SJSA1 (cell line): ENCODE results near the gene BHLHA15. TPM values are rescaled to one million over a fixed set of nuclear protein-coding genes. Genes with fewer than 3 reads are reported as not detected.

Experiments used
- DNase-seq, 2 experiments: peaks; one replicate each; pipeline ENCODE4 v3.0.0-alpha.2; 2015 to 2020; ENCODE audit warnings: low spot score in 2 of 2, low read depth in 1 of 2
- H3K27ac ChIP-seq: fragments of 250-450 bp; sonication (Bioruptor Pico); 2 replicates; pipeline ENCODE4 v1.5.1; 2020; ENCODE audit warnings: mild to moderate bottlenecking, moderate library complexity
- H3K27me3 ChIP-seq: fragments of 250-450 bp; sonication (Bioruptor Pico); replicated peaks from 2 replicates; pipeline ENCODE4 v1.5.1; 2020; ENCODE audit warnings: mild to moderate bottlenecking, moderate library complexity
- H3K36me3 ChIP-seq: fragments of 250-450 bp; sonication (Bioruptor Pico); 2 replicates; pipeline ENCODE4 v1.5.1; 2020; ENCODE audit warnings: mild to moderate bottlenecking
- H3K4me1 ChIP-seq: fragments of 250-450 bp; sonication (Bioruptor Pico); replicated peaks from 2 replicates; pipeline ENCODE4 v1.6.1; 2021; ENCODE audit warnings: mild to moderate bottlenecking
- H3K4me3 ChIP-seq: fragments of 250-450 bp; sonication (Bioruptor Pico); 2 replicates; pipeline ENCODE4 v1.5.1; 2020; ENCODE audit warnings: mild to moderate bottlenecking
- H3K9me3 ChIP-seq: fragments of 250-450 bp; sonication (Bioruptor Pico); replicated peaks from 2 replicates; pipeline ENCODE4 v1.5.1; 2020; ENCODE audit warnings: mild to moderate bottlenecking
- total RNA-seq: library from RNA; depleted of rRNA; stranded (reverse); fragments of >200 nt; shearing (Covaris generic); gene quantifications from 2 replicates; pipeline ENCODE4 v1.2.3, GENCODE V29; 2014

The BHLHA15 gene
- total RNA-seq, 1 experiment from 2014 or later, result not detected

GRCh38 chr7:98194672-98195457 is 16.4 kb upstream of the BHLHA15 start:
- no peak overlapping the region for H3K27ac ChIP-seq
- H3K4me3 ChIP-seq, result no peak overlapping the region
- peaks cover 20% of the 10 kb centered on the region for H3K36me3 ChIP-seq
- no peaks in the 10 kb centered on the region for H3K4me1 ChIP-seq
- H3K27me3 ChIP-seq, result no peaks in the 10 kb centered on the region
- no peak for DNase-seq
- H3K9me3 ChIP-seq, result no peaks in the 10 kb centered on the region

DNA sequence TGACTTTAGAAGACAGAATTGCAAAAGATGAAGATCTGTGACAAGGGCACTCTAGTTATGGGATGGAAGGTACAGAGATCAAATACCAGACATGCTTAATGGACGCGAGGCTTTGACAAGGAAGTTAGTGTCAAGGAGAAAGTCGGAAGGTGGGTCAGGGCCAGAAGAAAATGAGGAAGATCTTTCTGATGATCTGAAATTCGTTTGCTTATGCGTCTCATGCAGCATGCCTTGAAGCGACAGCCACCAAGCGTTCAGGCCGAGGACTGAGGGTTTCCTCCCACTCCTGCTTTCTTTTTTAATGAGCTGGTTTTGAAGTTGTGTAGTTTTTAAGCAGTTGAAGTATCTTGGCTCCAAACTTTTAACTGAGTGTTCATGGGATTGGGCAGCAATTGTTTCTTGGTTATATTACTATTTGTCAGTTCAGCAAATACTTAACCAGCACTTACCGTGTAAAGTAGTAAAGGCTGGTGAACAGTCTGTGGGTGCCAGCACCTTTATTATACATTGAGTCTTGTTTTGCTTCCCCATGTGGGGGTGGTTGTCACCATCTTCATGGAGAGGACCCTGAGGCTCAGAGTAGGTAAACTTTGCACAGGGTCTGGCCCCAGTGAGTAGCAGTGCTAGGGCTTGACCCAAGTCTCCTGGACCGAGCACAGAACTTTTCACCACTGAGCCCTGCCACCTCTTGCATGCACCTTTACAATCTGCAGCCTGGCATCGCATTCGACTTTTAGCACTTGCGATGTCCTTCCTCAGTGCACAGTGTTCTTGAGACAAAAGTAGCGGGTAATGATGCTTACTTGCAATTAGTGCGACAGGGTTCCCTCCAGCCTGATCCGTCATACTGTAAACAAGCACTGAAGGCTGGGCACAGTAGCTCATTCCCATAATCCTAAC is 14.3 kb upstream of the BHLHA15 start:
- no peaks in the 10 kb centered on the region for H3K27me3 ChIP-seq
- peaks cover 18% of the 10 kb centered on the region for H3K36me3 ChIP-seq
- no peak for DNase-seq
- no peaks in the 10 kb centered on the region for H3K4me1 ChIP-seq
- no peaks in the 10 kb centered on the region for H3K9me3 ChIP-seq
- H3K27ac ChIP-seq, result no peak overlapping the region
- H3K4me3 ChIP-seq, result no peak overlapping the region

GRCh38 chr7:98199131-98199530 is 12.1 kb upstream of the BHLHA15 start:
- Histone ChIP-seq H3K9me3 (no peaks in the 10 kb centered on the region), H3K4me1 (no peaks in the 10 kb centered on the region), H3K27ac (no peak overlapping the region), H3K36me3 (peaks cover 6% of the 10 kb centered on the region), H3K27me3 (no peaks in the 10 kb centered on the region), H3K4me3 (no peak overlapping the region)
- DNase-seq, result no peak

DNA sequence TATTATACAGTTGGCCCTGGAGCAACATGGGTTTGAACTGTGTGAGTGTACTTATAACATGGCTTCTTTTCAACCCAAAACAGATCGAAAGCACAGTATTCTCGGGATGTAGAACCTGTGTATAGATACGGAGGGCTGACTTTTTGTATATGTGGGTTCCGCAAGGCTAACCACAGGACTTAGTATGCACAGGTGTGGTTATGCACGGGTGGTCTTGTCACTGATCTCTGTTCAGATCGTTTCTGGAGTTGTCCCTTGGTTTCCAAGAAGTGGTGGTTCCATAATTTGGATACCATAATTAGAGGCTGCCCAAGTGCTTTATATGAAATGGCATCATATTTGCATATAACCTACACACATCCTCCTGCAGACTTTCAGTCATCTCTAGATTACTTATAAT is 10.9 kb upstream of the BHLHA15 start:
- no peak for DNase-seq
- Histone ChIP-seq H3K9me3 (no peaks in the 10 kb centered on the region), H3K4me3 (no peak overlapping the region), H3K27me3 (no peaks in the 10 kb centered on the region), H3K27ac (no peak overlapping the region), H3K4me1 (no peaks in the 10 kb centered on the region), H3K36me3 (peaks cover 3% of the 10 kb centered on the region; the same call in 1 of the 2 replicates)

DNA sequence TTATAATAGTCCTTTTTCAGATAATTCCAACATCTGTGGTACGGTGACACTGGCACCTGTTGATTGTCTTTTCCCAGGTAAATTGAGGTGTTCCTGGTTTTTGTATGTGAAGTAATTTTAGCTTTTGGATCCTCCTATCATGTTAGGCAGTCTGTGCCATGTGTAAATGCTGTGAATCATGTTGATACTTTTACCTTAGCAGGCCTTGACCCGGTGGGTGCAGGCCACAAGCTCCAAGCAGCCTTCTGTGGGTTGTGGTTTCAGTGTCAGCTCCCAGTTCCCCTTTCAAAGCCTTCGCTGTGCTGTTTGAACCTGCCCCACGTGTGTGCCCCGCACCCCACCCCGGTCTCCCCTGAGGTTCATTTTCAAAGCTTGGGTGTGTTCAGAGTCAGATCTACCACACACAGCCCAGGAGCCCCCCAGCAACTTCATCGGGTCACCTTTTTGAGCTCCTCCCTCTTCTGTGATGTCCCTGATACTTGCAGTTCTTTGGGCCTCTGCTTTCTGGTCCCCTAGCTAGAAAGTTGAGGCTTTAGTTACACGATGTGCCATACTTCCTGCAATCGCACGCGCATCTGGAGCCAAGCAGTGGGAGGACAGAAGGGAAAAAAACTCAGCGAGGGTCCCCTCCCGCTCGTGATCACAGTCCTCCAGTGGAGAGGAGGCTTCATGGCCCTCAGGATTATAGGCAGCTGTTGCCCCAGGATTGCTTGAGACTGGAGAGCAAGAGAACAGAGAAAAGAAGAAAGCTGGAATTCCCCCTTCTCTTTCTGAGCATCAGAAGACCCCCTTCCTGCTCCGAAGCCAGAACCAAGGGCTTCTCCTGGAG is 8.7 kb upstream of the BHLHA15 start:
- no peak overlapping the region for H3K27ac ChIP-seq
- DNase-seq, result no peak
- H3K9me3 ChIP-seq, result no peaks in the 10 kb centered on the region
- H3K36me3 ChIP-seq, result no peaks in the 10 kb centered on the region; the same call in 1 of the 2 replicates
- no peaks in the 10 kb centered on the region for H3K27me3 ChIP-seq
- no peaks in the 10 kb centered on the region for H3K4me1 ChIP-seq
- no peak overlapping the region for H3K4me3 ChIP-seq

GRCh38 chr7:98203261-98203963 is 7.8 kb upstream of the BHLHA15 start:
- H3K27ac ChIP-seq, result no peak overlapping the region

DNA sequence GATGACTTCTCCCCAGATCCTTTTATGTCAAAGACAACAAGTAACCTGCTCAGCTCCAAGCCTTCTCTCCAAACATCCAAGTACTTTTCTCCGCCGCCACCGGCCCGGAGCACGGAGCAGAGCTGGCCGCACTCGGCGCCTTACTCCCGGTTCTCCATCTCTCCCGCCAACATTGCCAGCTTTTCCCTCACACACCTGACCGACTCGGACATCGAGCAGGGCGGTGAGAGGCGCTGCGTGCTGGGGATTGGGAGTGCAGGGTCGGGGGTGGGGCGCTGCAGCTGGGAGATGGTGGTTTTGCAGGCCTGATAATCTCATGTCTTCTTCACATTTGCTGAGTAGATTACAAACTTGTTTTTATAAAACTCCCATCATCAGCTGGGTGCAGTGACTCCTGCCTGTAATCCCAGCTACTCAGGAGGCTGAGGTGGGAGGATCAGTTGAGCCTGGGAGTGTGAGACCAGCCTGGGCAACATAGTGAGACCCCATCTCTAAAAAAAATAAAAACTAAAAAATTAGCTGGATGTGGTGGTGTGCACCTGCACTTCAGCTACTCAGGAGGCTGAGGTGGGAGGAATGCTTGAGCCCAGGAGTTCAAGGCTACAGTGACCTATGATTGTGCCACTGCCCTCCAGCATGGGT is 7.2 kb upstream of the BHLHA15 start:
- DNase-seq, result no peak
- no peak overlapping the region for H3K27ac ChIP-seq
- no peaks in the 10 kb centered on the region for H3K9me3 ChIP-seq
- no peaks in the 10 kb centered on the region for H3K27me3 ChIP-seq
- H3K36me3 ChIP-seq, result no peaks in the 10 kb centered on the region; the same call in 1 of the 2 replicates
- H3K4me1 ChIP-seq, result no peaks in the 10 kb centered on the region
- H3K4me3 ChIP-seq, result no peak overlapping the region

More at GRCh38 chr7:98203261-98203963, 7.8 kb upstream of the BHLHA15 start:
- Histone ChIP-seq H3K4me1 (no peaks in the 10 kb centered on the region), H3K4me3 (no peak overlapping the region), H3K36me3 (no peaks in the 10 kb centered on the region; the same call in 1 of the 2 replicates), H3K9me3 (no peaks in the 10 kb centered on the region), H3K27me3 (no peaks in the 10 kb centered on the region)
- no peak for DNase-seq

DNA sequence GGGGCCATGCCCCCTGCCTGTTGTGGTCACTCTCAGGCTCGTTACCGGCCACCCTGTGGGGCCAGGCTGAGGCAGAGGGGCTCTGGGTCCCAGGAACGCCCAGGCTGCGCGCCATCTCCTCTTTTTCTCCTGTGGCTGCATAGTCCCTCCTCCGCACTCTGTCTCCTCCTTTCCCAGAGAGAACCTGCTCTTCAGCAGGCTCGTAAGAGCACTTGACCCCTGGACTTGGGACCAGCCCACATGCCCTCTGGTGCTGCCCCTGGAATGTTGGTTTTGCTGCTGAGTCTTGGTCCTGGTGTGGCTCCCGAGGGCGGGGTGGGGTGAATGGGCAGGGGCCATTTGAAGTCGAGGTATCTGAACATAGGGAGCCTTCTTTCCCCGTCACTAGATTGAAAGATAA is 6.6 kb upstream of the BHLHA15 start:
- Histone ChIP-seq H3K36me3 (no peaks in the 10 kb centered on the region; the same call in 1 of the 2 replicates), H3K4me3 (no peak overlapping the region), H3K27ac (no peak overlapping the region), H3K4me1 (no peaks in the 10 kb centered on the region), H3K9me3 (no peaks in the 10 kb centered on the region), H3K27me3 (no peaks in the 10 kb centered on the region)
- DNase-seq, result no peak

GRCh38 chr7:98205162-98205845 is 5.9 kb upstream of the BHLHA15 start:
- Histone ChIP-seq H3K36me3 (no peaks in the 10 kb centered on the region; the same call in 1 of the 2 replicates), H3K27me3 (no peaks in the 10 kb centered on the region), H3K4me3 (no peak overlapping the region), H3K9me3 (no peaks in the 10 kb centered on the region), H3K4me1 (no peaks in the 10 kb centered on the region), H3K27ac (no peak overlapping the region)
- DNase-seq, result no peak

- Histone ChIP-seq H3K27ac (no peak overlapping the region), H3K4me1 (no peaks in the 10 kb centered on the region), H3K9me3 (no peaks in the 10 kb centered on the region), H3K27me3 (0 out of 2 replicates have a peak, but pooled peaks cover 3% of the 10 kb centered on the region), H3K36me3 (no peaks in the 10 kb centered on the region; the same call in 1 of the 2 replicates), H3K4me3 (no peak overlapping the region)
- DNase-seq, result no peak
These were observed 4.5 kb upstream of the BHLHA15 start for GRCh38 chr7:98206451-98207330.

GRCh38 chr7:98209166-98209920 is 1.9 kb upstream of the BHLHA15 start:
- no peaks in the 10 kb centered on the region for H3K9me3 ChIP-seq
- no peak for DNase-seq
- no peaks in the 10 kb centered on the region; the same call in 1 of the 2 replicates for H3K36me3 ChIP-seq
- H3K27ac ChIP-seq, result no peak overlapping the region
- no peaks in the 10 kb centered on the region for H3K4me1 ChIP-seq
- 0 out of 2 replicates have a peak, but pooled peaks cover 4% of the 10 kb centered on the region for H3K27me3 ChIP-seq
- no peak overlapping the region for H3K4me3 ChIP-seq
